ENCODE results near the gene CORT. TPM values are rescaled to one million over a fixed set of nuclear protein-coding genes. Genes with fewer than 3 reads are reported as not detected.

The CORT gene
- polyA plus RNA-seq, 2 of the 4 experiments (the other 2 are of a cell fraction) = 0.10 to 0.30 TPM

- Histone ChIP-seq H3K4me3 (no peak overlapping the region), H3K9me3 (no peaks in the 10 kb centered on the region), H3K4me1 (no peaks in the 10 kb centered on the region), H3K4me2 (no peak overlapping the region), H3K27ac (no peak overlapping the region)
- TF ChIP-seq ELK1 (IDR thresholded peaks at IDR 0.05; ENCODE audit: low read depth, low read length) (no peak), NPAS2 (CRISPR knock-in tag; IDR thresholded peaks at IDR 0.05; ENCODE audit: borderline replicate concordance) (no peak), HOXB13 (CRISPR knock-in tag; IDR thresholded peaks at IDR 0.05; ENCODE audit: low read depth) (no peak), MAFK (IDR thresholded peaks at IDR 0.05; ENCODE audit: partially characterized antibody) (peak; percentile 38), BHLHE40 (IDR thresholded peaks at IDR 0.05; ENCODE audit: low read depth, low read length) (no peak), ZSCAN20 (CRISPR knock-in tag; IDR thresholded peaks at IDR 0.05) (no peak), CEBPB (IDR thresholded peaks at IDR 0.05) (no peak), RARB (CRISPR knock-in tag; IDR thresholded peaks at IDR 0.05) (no peak)
- TF ChIP-seq, protein P1, sequence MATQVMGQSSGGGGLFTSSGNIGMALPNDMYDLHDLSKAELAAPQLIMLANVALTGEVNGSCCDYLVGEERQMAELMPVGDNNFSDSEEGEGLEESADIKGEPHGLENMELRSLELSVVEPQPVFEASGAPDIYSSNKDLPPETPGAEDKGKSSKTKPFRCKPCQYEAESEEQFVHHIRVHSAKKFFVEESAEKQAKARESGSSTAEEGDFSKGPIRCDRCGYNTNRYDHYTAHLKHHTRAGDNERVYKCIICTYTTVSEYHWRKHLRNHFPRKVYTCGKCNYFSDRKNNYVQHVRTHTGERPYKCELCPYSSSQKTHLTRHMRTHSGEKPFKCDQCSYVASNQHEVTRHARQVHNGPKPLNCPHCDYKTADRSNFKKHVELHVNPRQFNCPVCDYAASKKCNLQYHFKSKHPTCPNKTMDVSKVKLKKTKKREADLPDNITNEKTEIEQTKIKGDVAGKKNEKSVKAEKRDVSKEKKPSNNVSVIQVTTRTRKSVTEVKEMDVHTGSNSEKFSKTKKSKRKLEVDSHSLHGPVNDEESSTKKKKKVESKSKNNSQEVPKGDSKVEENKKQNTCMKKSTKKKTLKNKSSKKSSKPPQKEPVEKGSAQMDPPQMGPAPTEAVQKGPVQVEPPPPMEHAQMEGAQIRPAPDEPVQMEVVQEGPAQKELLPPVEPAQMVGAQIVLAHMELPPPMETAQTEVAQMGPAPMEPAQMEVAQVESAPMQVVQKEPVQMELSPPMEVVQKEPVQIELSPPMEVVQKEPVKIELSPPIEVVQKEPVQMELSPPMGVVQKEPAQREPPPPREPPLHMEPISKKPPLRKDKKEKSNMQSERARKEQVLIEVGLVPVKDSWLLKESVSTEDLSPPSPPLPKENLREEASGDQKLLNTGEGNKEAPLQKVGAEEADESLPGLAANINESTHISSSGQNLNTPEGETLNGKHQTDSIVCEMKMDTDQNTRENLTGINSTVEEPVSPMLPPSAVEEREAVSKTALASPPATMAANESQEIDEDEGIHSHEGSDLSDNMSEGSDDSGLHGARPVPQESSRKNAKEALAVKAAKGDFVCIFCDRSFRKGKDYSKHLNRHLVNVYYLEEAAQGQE (IDR thresholded peaks at IDR 0.05) = no peak
- FAIRE-seq = no peak
- no peak for DNase-seq (ENCODE audit: low read depth in 1 of 2, low spot score in 1 of 2)
- peak in 1 of 2 experiments; percentile 28; a peak in 1 of 6 replicates for ATAC-seq
- 56% methylated on average over 7 of the region's 7 CpGs for WGBS (ENCODE audit: missing lambda C conversion rate)
- ChIA-PET POLR2A (interaction anchor here (1.5 kb wide), 1 partner anchor 14 kb away, joined by 3 read pairs; no protein-coding TSS in a partner anchor), CTCF (interaction anchor here (1.3 to 2.4 kb wide), 3 partner anchors 8 to 62 kb away, joined by 3 to 7 read pairs (median 6); partner anchors contain the start of gene CENPS)
Observed at GRCh38 chr1:10438677-10439163, 11.1 kb upstream of the CORT start.

- DNase-seq (ENCODE audit: low read depth in 1 of 2, low spot score in 1 of 2) = no peak
- H3K9me3 ChIP-seq = no peaks in the 10 kb centered on the region
- POLR2A ChIA-PET = no interaction called here
Observed at GRCh38 chr1:10440305-10440704, 9.5 kb upstream of the CORT start.

DNA sequence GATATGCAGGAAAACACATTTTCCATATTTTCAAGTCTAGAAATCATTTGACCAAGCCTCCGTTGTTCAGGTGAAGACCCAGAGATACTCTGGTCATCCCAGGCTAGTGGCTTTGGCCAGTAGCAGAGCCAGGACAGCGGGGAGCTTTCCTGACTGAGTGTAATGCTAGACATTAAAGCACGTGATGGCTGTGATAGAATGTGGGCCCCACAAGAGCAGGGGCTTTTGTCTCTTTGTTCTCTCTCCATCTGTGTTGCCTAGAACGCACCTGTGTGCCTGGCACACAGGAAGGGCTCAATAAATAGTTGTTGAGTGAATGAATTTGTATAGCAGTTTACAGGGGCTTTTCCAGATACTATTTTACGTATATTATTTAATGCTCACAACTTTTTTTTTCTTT, 9.0 kb upstream of the CORT start:
- ChIA-PET POLR2A (no interaction called here), CTCF (interaction anchor here (5.6 kb wide), 1 partner anchor 10 kb away, joined by 25 read pairs; the partner anchor contains the start of gene CENPS)
- DNase-seq (ENCODE audit: low read depth in 1 of 2, low spot score in 1 of 2) = no peak
- Histone ChIP-seq H3K27ac (no peak overlapping the region), H3K4me3 (no peak overlapping the region), H3K4me1 (no peaks in the 10 kb centered on the region), H3K9me3 (no peaks in the 10 kb centered on the region), H3K4me2 (no peak overlapping the region)
- 100% methylated on average over 5 of the region's 5 CpGs for WGBS (ENCODE audit: missing lambda C conversion rate)
- TF ChIP-seq, protein P1 (IDR thresholded peaks at IDR 0.05) = no peak
- no peak for ATAC-seq
- no peak for FAIRE-seq

More at GRCh38 chr1:10440305-10440704, 9.5 kb upstream of the CORT start:
- CTCF ChIA-PET = interaction anchor here (2.4 kb wide), 1 partner anchor 10 kb away, joined by 7 read pairs; the partner anchor contains the start of gene CENPS
- FAIRE-seq = no peak
- H3K4me3 ChIP-seq = no peak overlapping the region
- no peak for ATAC-seq
- WGBS (ENCODE audit: missing lambda C conversion rate) = 98% methylated on average over 2 of the region's 2 CpGs
- TF ChIP-seq TP53 (CRISPR knock-in tag; IDR thresholded peaks at IDR 0.05) (no peak), EHMT2 (IDR thresholded peaks at IDR 0.05; ENCODE audit: low read depth) (no peak), RFX5 (IDR thresholded peaks at IDR 0.05) (no peak), FOSL2 (IDR thresholded peaks at IDR 0.05) (no peak), FOSL2 (CRISPR knock-in tag; IDR thresholded peaks at IDR 0.05) (no peak), HEYL (CRISPR knock-in tag; IDR thresholded peaks at IDR 0.05) (no peak), ZFP36 (IDR thresholded peaks at IDR 0.05; ENCODE audit: borderline replicate concordance, partially characterized antibody) (no peak), KDM1A (IDR thresholded peaks at IDR 0.05; ENCODE audit: low read depth) (no peak), HES2 (IDR thresholded peaks at IDR 0.05) (no peak), ZC3H11A (IDR thresholded peaks at IDR 0.05) (no peak), POLR2AphosphoS2 (conservative IDR thresholded peaks at IDR 0.05; ENCODE audit: low read length) (no peak), FOSB (CRISPR knock-in tag; IDR thresholded peaks at IDR 0.05) (no peak)
- no peak overlapping the region for H3K27ac ChIP-seq
- no peaks in the 10 kb centered on the region for H3K4me1 ChIP-seq
- H3K4me2 ChIP-seq = no peak overlapping the region

Measured in A549 (cell line).